ENCODE data around the gene DNAI2.

Gene DNAI2

GRCh38 chr17:74282587-74283370, 8.7 kb downstream of the DNAI2 start:
- intact Hi-C loops (cut with DNase I; ENCODE audit: low total_unique reads), result loop anchor here (10.0 kb wide), 1 partner anchor 188 kb away; no protein-coding TSS in a partner anchor
- no peak for TF ChIP-seq CTCF (IDR thresholded peaks at IDR 0.05)
- H3K4me3 ChIP-seq, result no peak overlapping the region
- DNase-seq, result no peak
- H3K27ac ChIP-seq, result no peak overlapping the region
- H3K4me1 ChIP-seq, result no peaks in the 10 kb centered on the region
- H3K9me3 ChIP-seq, result no peaks in the 10 kb centered on the region
- H3K36me3 ChIP-seq, result no peaks in the 10 kb centered on the region
- peaks cover 0 to 19% of the 10 kb centered on the region in 2 donors for H3K27me3 ChIP-seq

GRCh38 chr17:74283371-74283673, 9.3 kb downstream of the DNAI2 start:
- Histone ChIP-seq H3K27ac (no peak overlapping the region), H3K4me3 (no peak overlapping the region), H3K4me1 (no peaks in the 10 kb centered on the region), H3K9me3 (no peaks in the 10 kb centered on the region), H3K27me3 (peaks cover 0 to 19% of the 10 kb centered on the region in 2 donors), H3K36me3 (no peaks in the 10 kb centered on the region)
- no peak for DNase-seq
- no peak for TF ChIP-seq CTCF (IDR thresholded peaks at IDR 0.05)
- intact Hi-C loops (cut with DNase I; ENCODE audit: low total_unique reads), result loop anchor here (10.0 kb wide), 1 partner anchor 189 kb away; no protein-coding TSS in a partner anchor

- Histone ChIP-seq H3K4me1 (no peaks in the 10 kb centered on the region), H3K9me3 (no peaks in the 10 kb centered on the region), H3K36me3 (no peaks in the 10 kb centered on the region), H3K27ac (no peak overlapping the region), H3K27me3 (peaks cover 0 to 19% of the 10 kb centered on the region in 2 donors), H3K4me3 (no peak overlapping the region)
- no peak for TF ChIP-seq CTCF (IDR thresholded peaks at IDR 0.05)
- intact Hi-C loops (cut with DNase I; ENCODE audit: low total_unique reads), result loop anchor here (10.0 kb wide), 1 partner anchor 192 kb away; no protein-coding TSS in a partner anchor
- DNase-seq, result no peak
These were observed 13.1 kb downstream of the DNAI2 start for GRCh38 chr17:74287031-74287602.

GRCh38 chr17:74288785-74289184, 14.8 kb downstream of the DNAI2 start:
- H3K27me3 ChIP-seq, result peaks cover 0 to 11% of the 10 kb centered on the region in 2 donors
- H3K9me3 ChIP-seq, result no peaks in the 10 kb centered on the region
- H3K4me3 ChIP-seq, result no peak overlapping the region
- no peak for TF ChIP-seq CTCF (IDR thresholded peaks at IDR 0.05)
- H3K36me3 ChIP-seq, result no peaks in the 10 kb centered on the region
- no peak overlapping the region for H3K27ac ChIP-seq
- no peak for DNase-seq
- intact Hi-C loops (cut with DNase I; ENCODE audit: low total_unique reads), result loop anchor here (10.0 kb wide), 1 partner anchor 194 kb away; no protein-coding TSS in a partner anchor
- no peaks in the 10 kb centered on the region for H3K4me1 ChIP-seq

GRCh38 chr17:74289688-74290087, 15.7 kb downstream of the DNAI2 start:
- H3K27ac ChIP-seq, result no peak overlapping the region
- intact Hi-C loops (cut with DNase I; ENCODE audit: low total_unique reads), result loop anchor here (10.0 kb wide), 1 partner anchor 195 kb away; no protein-coding TSS in a partner anchor
- H3K9me3 ChIP-seq, result no peaks in the 10 kb centered on the region
- H3K4me3 ChIP-seq, result no peak overlapping the region
- no peak for DNase-seq
- no peaks in the 10 kb centered on the region for H3K36me3 ChIP-seq
- TF ChIP-seq CTCF (IDR thresholded peaks at IDR 0.05), result no peak
- no peaks in the 10 kb centered on the region for H3K4me1 ChIP-seq
- H3K27me3 ChIP-seq, result peaks cover 0 to 5% of the 10 kb centered on the region in 2 donors
